ENCODE results near the gene KCNK13.
"Not testable (repeated sequence)": the region's sequence is repeated elsewhere in the genome, so short reads cannot be mapped to it uniquely, and the experiment has no call there.

Gene KCNK13

GRCh38 chr14:90200546-90200945 is 138.8 kb downstream of the KCNK13 start:
- not testable (repeated sequence) for DNase-seq

GRCh38 chr14:90201344-90201743 is 139.6 kb downstream of the KCNK13 start:
- no peak for DNase-seq

- DNase-seq = no peak
Observed at GRCh38 chr14:90204516-90204915, 142.7 kb downstream of the KCNK13 start.

- DNase-seq = no peak
Observed at GRCh38 chr14:90213099-90213748, 151.4 kb downstream of the KCNK13 start.

GRCh38 chr14:90228478-90228877 is 166.7 kb downstream of the KCNK13 start:
- DNase-seq = no peak

- not testable (repeated sequence) for DNase-seq
Observed at GRCh38 chr14:90229942-90230341, 168.1 kb downstream of the KCNK13 start.

Measured in NCI-H510A (cell line).